Cortex of kidney (tissue), 1 donor: ENCODE results near the gene RNF145.

ENCODE experiments used
- DNase-seq: peaks from one replicate; lab custom pipeline; 2025; lab: John Stamatoyannopoulos, UW

Gene RNF145

DNA sequence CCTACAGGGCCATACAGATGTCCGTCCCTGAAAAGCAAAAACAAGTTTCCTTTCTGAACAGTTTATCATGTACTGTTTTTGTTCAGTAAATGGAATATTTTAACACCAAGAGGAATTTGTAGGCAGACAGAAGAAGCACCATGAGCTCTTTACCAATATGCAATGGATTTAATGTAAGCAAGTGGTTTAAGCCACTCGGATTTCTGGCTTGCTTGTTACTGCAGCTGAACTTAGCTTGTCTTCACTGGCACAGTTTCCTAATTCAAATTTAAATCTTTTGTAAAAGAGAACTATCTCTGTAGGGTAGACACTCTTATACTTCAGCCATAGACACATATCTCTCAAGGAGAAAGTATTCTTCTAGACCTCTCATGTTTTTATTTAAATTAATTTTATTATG is 96.9 kb downstream of the RNF145 start:
- no peak for DNase-seq
